Activated CD4-positive, alpha-beta T cell treated with anti-CD3 and anti-CD28 coated beads for 48 hours (primary cell): Measurements from ENCODE around the gene COL20A1.

Source experiments
- DNase-seq: peaks from one replicate; pipeline ENCODE4 v3.0.0-alpha.2; 2020

Gene COL20A1

GRCh38 chr20:63379296-63379695 lies 86.3 kb downstream of the COL20A1 start:
- DNase-seq: no peak

DNA sequence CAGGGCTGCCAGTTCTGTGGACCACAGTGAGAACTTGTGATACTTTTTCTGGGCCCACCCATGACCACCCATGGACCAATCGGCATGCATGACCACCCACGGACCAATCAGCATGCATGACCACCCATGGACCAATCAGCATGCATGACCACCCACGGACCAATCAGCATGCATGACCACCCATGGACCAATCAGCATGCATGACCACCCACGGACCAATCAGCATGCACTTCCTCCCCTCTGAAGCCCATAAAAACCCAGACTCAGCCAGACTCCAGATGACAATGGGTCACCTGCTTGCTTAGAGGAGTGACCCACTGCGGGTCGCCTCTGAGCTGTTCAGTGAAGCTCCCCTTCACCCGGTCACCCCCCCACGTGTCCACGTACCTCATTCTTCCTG lies 86.9 kb downstream of the COL20A1 start:
- DNase-seq: peak; percentile 9

DNA sequence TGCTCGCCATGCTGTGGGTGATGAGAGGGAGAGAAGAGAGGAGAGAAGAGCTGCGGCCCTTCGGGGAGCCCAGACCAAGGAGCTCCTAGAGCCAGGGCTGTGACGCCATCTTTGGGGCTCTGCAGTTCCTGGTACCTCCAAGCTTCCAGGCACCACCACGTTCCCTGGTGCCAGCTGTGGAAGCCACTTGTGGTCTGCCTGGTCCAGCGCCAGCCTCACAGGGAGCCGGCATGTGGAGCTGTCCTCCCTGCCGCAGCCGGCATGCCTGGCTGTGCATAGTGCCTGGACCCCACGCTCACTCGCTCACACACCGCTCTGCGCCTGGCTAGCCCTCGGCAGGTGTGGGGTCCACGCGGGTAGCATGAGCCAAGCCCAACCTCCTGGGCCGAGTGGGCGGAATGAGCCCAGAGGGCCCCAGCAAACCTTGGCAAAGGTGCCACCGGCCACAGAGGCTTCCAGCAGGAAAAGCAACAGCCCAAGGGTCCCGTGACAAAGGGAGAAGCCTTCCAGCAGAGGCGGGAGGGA lies 87.4 kb downstream of the COL20A1 start:
- no peak for DNase-seq

GRCh38 chr20:63381781-63382431 lies 88.9 kb downstream of the COL20A1 start:
- DNase-seq: peak; percentile 47

GRCh38 chr20:63382551-63383300 lies 89.7 kb downstream of the COL20A1 start:
- no peak for DNase-seq

GRCh38 chr20:63383556-63383955 lies 90.6 kb downstream of the COL20A1 start:
- no peak for DNase-seq

- no peak for DNase-seq
Observed at GRCh38 chr20:63384336-63384735, 91.3 kb downstream of the COL20A1 start.
